GM23248 (cell line): Measurements from ENCODE around the gene PMPCA.

ENCODE experiments used
- EZH2 ChIP-seq: fragments of 200-600 bp; sonication (generic); IDR thresholded peaks from 2 replicates; pipeline ENCODE4 v1.6.1; 2018; ENCODE audit warnings: antibody characterized with exemption, mild to moderate bottlenecking; ENCODE audit not compliant: insufficient read depth, poor library complexity, severe bottlenecking
- EZH2phosphoT487 ChIP-seq: fragments of 200-600 bp; sonication (generic); IDR thresholded peaks from 2 replicates; pipeline ENCODE4 v1.6.1; 2018; ENCODE audit warnings: antibody characterized with exemption, moderate library complexity, mild to moderate bottlenecking, low read depth; ENCODE audit not compliant: insufficient read depth

DNA sequence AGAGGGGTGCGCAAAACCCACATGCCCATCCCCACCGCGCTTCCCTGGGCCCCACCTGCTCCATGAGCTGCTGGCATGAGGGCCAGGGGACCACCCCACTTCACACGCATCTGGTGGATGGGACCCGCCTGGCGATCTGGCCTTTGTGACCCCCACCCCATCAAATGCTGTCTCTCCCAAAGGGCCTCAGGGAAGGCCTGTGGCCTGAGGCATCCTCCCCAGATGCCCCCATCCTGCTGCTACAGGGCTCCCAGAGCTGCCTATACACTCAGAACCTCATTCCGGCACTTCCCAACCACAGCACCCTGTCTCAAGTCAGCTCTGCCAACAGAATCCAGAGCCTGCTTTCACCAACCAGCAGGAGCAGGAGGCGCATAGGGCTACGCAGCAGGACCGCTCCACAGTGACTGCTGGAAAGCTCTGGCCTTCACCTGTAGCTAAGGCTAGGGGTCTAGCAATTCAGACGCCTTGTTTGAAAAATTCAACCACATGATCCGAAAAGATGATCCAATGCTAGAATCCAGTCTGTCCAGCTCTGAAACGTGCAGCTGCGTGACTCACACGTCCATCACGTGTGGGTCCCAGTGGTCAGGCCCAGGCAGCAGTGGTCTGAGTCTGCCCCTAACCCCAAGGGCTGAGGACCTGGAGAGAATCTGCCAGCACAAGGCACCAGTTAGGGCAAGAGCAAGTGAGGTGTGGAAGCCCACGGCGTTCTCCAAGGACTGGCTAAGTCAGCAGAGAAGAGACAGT is 9.1 kb upstream of the PMPCA start:
- TF ChIP-seq EZH2 (no peak), EZH2phosphoT487 (no peak)
